ENCODE data around the gene REPIN1.

REPIN1 gene

GRCh38 chr7:150396426-150396825, 27.8 kb downstream of the REPIN1 start:
- DNase-seq (ENCODE audit: low read depth): no peak

GRCh38 chr7:150396851-150397260, 28.2 kb downstream of the REPIN1 start:
- no peak for DNase-seq (ENCODE audit: low read depth)

DNA sequence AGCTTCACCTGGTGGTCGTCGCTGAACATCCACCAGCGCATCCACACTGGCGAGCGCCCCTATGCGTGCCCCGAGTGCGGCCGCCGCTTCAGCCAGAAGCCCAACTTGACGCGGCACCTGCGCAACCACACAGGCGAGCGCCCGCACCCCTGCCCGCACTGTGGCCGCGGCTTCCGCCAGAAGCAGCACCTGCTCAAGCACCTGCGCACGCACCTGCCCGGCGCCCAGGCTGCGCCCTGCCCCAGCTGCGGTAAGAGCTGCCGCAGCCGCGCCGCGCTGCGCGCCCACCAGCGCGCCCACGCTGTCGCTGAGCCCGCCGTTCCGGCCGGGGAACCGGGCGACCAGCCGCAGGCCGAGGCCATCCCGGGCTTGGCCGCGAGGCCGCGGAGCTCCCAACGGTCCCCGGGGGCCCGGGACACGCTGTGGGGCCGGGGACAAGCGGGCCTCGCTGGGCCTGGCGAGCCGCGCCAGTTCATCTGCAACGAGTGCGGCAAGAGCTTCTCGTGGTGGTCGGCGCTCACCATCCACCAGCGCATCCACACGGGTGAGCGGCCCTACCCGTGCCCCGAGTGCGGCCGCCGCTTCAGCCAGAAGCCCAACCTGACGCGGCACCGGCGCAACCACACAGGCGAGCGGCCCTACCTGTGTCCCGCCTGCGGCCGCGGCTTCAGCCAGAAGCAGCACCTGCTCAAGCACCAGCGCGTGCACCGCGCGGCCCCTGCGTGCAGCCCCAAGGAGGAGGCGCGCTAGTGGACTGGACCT, 28.9 kb downstream of the REPIN1 start:
- DNase-seq (ENCODE audit: low read depth): no peak

DNA sequence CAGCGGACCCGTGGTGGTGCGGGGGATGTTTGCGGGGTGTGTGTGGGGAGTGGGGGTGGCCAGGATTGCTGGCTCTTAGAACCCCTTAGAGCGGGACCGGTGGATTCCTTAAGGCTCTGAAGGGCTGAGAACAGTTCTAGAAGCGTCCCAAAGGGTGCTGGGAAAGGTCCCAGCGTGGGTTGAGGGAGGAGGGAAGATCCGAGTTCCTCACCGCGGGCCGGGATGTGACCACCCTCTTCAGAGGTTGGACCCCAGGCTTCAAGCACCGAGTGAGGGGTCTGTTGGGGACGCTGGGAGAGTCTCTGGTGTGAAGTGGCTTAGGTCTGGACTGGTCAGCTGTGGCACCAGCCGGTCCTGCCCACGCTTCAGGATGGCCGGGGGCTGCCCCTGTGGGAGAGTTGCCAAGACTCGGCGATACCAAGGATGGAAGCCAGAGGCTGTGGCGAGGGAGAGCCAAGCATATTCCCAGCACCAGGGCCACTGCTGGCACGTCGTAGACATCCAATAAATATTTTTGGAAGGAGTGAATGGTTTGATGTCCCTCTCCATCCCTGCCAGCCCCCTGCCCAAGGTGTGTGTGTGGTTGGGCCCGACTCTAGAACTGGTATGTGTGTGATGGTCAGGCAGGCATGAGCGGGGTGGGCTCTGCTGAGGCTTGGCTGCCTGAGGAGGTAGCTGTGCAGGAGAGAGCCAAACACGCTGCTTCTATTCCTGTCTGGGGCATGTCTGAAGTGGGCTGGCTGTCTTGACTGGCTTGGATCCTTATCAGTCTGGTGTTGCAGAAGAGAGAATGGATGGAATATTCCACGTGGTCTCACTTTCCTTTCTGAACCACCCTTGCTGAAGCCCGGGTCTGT, 29.7 kb downstream of the REPIN1 start:
- no peak for DNase-seq (ENCODE audit: low read depth)

GRCh38 chr7:150398965-150399320, 30.3 kb downstream of the REPIN1 start:
- no peak for DNase-seq (ENCODE audit: low read depth)

- no peak for DNase-seq (ENCODE audit: low read depth)
Observed at GRCh38 chr7:150399421-150400007, 30.9 kb downstream of the REPIN1 start.

DNA sequence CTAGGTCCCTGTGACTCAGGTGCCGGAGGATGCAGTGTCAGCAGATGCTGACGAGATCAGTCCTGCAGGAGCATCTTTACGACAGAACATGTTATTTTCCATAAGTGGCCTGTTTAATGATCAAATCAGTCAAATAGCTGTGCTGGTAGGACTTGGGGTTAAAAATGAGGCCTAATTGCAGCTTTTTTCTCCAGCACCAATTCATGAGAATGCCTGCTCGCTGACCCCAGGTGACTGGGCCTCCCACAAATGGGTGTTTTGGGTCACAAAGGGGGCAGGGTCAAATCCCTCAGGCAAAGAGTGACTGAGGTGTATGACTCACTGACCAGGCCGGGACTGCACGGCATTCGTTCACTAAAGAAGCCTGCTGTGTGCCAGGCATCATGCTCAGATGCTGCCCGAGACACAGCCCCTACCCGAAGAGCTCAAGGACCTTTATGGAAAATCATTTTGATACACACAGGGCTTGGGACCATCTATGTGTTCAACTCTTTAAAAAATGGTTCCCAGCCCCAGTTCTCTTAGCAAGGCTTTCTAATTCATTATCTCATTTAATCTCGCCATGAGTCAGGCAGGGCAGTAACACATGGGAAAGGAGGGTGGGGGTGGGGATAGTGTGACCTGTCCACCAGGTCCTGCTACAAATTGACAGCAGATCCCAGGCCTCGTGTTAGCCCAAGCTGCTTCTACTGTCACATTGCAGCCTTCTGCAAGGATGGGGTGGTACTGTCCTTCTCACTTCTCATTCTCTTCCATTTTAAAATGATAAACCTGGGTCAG, 31.6 kb downstream of the REPIN1 start:
- DNase-seq (ENCODE audit: low read depth): no peak

DNA sequence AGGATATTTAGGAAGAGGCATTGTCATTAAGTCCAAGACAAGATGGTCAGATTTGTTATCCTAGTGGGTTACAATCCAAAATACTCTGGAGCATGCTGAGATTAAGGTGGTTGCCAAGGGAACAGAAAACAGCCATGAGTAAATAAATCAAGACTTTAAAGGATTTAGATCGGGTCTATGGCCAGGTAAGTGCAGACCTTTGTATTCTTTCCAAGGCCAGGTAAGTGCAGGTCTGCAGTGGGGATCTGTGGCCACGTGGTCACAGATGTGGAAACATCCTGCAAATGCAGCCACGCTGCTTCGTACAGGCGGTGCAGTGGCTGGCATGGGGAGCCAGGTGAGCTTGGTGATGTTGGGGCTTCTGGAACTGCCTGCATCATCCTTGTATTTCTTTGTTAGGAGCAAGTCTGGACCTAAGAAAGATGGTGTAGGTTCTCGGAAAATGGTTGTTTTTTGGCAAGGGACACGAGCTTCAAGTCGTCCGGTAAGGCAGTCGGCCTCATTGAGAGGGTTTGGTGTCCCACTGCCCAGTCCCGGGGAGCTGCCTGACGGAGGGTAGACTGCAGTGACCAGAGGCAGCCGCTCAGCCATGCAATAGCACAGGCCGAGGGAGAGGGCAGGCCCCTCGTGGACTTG, 32.3 kb downstream of the REPIN1 start:
- DNase-seq (ENCODE audit: low read depth): no peak

GRCh38 chr7:150401424-150401790, 32.8 kb downstream of the REPIN1 start:
- no peak for DNase-seq (ENCODE audit: low read depth)

- DNase-seq (ENCODE audit: low read depth): no peak
Observed at GRCh38 chr7:150401861-150402631, 33.4 kb downstream of the REPIN1 start.

- no peak for DNase-seq (ENCODE audit: low read depth)
Observed at GRCh38 chr7:150402671-150403321, 34.2 kb downstream of the REPIN1 start.

DNA sequence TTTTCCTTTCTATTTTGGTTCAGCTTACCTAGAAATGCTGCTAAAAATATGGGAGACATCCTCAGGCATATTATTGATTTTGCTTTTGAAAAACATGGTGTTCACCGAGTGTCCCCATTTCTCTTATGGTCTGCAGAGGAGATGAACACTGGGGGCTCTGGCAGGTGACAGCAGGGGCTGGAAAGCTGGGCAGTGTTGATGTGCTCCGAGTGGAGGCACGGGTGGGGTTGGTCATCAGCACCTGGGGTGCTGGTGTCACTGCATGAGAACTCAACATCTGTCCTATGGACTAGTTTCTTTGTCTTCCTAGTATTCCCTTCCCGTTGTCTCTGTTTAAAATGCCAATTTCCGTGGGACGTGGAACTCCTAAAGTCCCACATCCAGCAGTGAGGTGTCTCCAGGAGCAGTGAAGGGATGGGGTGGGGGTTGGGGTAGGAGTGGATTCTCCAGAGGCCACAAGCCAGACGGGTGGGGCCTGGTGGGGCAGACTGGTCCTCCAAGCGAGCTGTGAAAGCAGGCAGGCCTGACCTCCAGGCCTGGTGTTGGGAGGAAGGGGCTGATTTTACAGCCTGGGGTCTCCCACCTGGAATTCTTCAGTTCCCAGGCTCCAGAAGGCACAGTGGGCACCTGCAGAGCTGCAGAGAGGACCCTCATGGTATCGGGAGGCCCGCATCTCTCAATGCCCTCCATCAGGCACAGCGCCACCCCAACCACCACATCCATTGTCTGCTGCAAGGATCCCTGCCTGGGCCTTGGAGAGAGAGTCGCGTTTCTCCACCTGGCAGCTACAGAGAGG, 35.0 kb downstream of the REPIN1 start:
- DNase-seq (ENCODE audit: low read depth): no peak

GRCh38 chr7:150404172-150404804, 35.7 kb downstream of the REPIN1 start:
- DNase-seq (ENCODE audit: low read depth): no peak

- peak; percentile 50 for DNase-seq (ENCODE audit: low read depth)
Observed at GRCh38 chr7:150404805-150405583, 36.4 kb downstream of the REPIN1 start.

DNA sequence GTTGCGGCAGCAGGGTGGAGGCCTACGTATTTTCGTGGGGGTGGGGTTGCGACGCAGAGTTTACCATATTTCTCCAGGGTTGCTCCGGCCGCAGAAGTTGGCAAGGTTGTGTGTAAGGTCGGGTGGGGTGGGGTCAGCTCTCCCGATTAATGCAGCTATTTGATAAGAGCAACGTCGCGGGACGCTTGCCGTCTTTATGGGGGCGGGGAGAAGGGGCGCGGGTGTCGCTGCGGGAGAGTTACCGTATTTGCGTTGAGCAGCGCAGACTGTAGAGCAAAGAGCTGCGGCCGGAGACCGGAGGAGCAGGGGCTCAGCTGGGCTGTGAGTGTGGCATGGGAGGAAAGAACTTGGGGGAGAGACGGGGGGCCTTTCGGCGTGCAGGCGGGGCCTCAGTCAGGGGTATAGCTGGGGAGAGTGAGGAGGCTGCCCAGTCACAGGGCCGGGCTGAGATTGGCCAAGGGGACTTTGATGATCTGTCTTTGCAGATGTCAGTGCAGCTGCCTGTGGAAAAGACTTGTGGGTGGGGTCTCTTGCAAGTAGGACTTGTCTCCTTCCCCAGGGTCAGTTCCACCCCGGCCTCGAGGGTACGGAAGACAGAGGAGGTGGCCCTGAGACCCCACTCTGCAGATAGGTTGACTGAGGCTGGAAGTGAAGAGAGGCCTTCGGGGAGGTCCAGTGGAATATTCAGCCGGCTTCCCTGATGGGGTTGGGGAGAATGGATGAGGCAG, 37.1 kb downstream of the REPIN1 start:
- no peak for DNase-seq (ENCODE audit: low read depth)

DNA sequence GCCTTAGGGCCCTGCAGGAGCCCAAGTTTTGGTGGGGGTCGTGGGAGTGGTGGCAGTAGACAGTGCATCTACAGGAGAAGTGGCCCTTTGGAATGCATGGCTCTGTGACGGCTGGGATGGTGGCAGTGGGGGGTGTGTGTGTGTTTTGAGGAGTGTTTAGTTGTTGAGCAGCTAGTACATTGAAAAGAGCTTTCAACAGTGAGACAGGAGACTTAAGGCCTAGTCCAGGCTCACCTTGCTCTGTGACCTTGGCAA, 37.6 kb downstream of the REPIN1 start:
- DNase-seq (ENCODE audit: low read depth): no peak

DNA sequence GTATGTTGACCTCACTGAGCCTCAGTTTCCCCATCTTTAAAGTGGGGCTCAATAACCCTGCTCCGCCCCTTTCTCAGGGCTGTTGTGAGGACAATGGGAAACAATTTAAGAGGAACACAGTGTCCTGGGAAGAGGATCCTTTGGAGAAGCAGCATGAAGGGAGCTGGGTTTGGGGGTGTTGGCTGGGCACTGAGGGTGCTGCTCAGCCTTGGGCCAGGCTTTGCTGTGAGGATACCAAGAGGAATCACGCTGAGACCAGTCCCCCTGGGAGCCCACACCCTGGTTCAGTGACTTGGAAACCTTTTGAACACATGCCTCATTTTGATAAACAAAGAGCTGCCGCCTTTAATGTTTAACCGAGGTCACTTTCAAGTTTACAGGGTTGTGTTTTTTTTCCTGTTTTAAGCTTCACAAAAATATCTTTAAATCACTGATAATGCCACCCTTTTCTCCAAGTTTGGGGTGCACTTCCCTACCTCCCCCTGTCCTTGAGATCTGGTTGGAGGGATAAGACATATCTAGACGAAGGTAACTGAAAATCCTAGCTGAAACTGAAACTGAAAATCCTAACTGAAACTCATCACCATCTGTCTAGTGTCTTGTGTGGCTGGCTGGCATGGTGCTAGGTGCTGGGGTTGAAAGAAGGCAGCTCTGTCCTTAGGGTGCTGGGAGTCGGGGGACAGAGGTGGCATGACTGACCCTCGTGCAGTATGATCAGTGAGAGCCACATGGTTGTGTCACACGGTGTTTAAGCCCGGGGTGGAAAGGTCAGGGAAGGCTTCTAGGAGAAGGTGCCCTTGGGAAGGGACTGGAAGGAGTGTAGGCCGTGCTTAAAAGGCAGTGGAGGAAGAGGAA, 38.2 kb downstream of the REPIN1 start:
- DNase-seq (ENCODE audit: low read depth): no peak

Data from stimulated activated CD8-positive, alpha-beta memory T cell treated with anti-CD3 and anti-CD28 coated beads, Interleukin-12 subunit alpha, Interleukin-12 subunit beta, amount 100 ng/mL, for 1 hour (primary cell).